HCT116 (cell line): Measurements from ENCODE around the gene ATP2C1. TPM values are rescaled to one million over a fixed set of nuclear protein-coding genes. Genes with fewer than 3 reads are reported as not detected.

Experiments
- ATAC-seq: fragments of 200-7000 bp; cut with Tn5 transposase; 2 replicates; pipeline ENCODE4 v1.9.1; 2020; ENCODE audit warnings: mild to moderate bottlenecking, moderate library complexity
- BruUV-seq: library from RNA; stranded (reverse); fragments of 400-500 nt; replicated peaks from 2 replicates; lab custom pipeline; 2021; lab: Mats Ljungman, UMichigan
- CTCF ChIA-PET: fragments of 300-600 bp; sonication (Branson Sonifier 250); formaldehyde crosslinking; loops from one replicate; lab custom pipeline; 2021; ENCODE audit warnings: antibody characterized with exemption; lab: Charles Lee
- POLR2A ChIA-PET: fragments of 300-600, 350-600 bp; sonication (Branson Sonifier 250); formaldehyde crosslinking; loops from one replicate; lab custom pipeline; 2021; ENCODE audit warnings: antibody characterized with exemption; lab: Charles Lee
- RAD21 ChIA-PET, 2 experiments: fragments of 300-600 bp; sonication (Branson Sonifier 250); formaldehyde crosslinking; loops; one replicate each; lab custom pipeline; 2023; ENCODE audit warnings: low total read pairs in 2 of 2; ENCODE audit not compliant: uncharacterized antibody in 2 of 2, unreplicated experiment in 2 of 2, low non-redundant PET in 1 of 2; lab: Charles Lee
- DNase-seq: peaks from one replicate; pipeline ENCODE4 v3.0.0-alpha.2; 2010; ENCODE audit warnings: low read depth, low spot score
- H2AFZ ChIP-seq: fragments of 200-600 bp; shearing (Covaris generic), sonication (generic); 2 replicates; pipeline ENCODE4 v1.6.1; 2017; ENCODE audit warnings: low read depth, mixed run types, mixed read lengths, antibody characterized with exemption, low read length; ENCODE audit not compliant: poor library complexity, severe bottlenecking
- H3K27ac ChIP-seq: 2 replicates; pipeline ENCODE4 v1.5.1; 2012; ENCODE audit warnings: low read depth, low read length
- H3K27me3 ChIP-seq: fragments of 200-600 bp; sonication (generic); 2 replicates; pipeline ENCODE4 v1.6.1; 2016; ENCODE audit warnings: mixed run types, low read length, mixed read lengths; ENCODE audit not compliant: insufficient read depth
- H3K36me3 ChIP-seq, 2 experiments: fragments of 200-500 bp in 1 of 2; fragments of 200-600 bp in 1 of 2; sonication (Bioruptor generic) in 1 of 2; sonication (generic) in 1 of 2; 2 replicates each; pipeline versions ENCODE4 v1.5.1 to v1.6.1; 2014 to 2016; ENCODE audit warnings: low read length in 2 of 2, inconsistent platforms in 1 of 2, mixed read lengths in 1 of 2, mixed run types in 1 of 2; ENCODE audit not compliant: insufficient read depth in 2 of 2, control insufficient read depth in 1 of 2
- H3K4me1 ChIP-seq, 2 experiments: fragments of 200-600 bp in 1 of 2; sonication (generic) in 1 of 2; 2 replicates each; pipeline versions ENCODE4 v1.5.1 to v1.6.1; 2012 to 2017; ENCODE audit warnings: low read length in 2 of 2, inconsistent platforms in 1 of 2, mild to moderate bottlenecking in 1 of 2, mixed read lengths in 1 of 2, mixed run types in 1 of 2, moderate library complexity in 1 of 2; ENCODE audit not compliant: insufficient read depth in 2 of 2, control insufficient read depth in 1 of 2
- H3K4me2 ChIP-seq: fragments of 200-600 bp; sonication (generic); 2 replicates; pipeline ENCODE4 v1.6.1; 2017; ENCODE audit warnings: mixed run types, low read length, mixed read lengths
- H3K4me3 ChIP-seq, 2 experiments: fragments of 200-600 bp in 1 of 2; sonication (generic) in 1 of 2; replicated peaks in 1 of 2; 2 replicates each; pipeline ENCODE4 v1.5.1; 2011 to 2016; ENCODE audit warnings: low read length in 2 of 2, control low read depth in 1 of 2, low read depth in 1 of 2, mild to moderate bottlenecking in 1 of 2, mixed read lengths in 1 of 2, mixed run types in 1 of 2
- H3K79me2 ChIP-seq: fragments of 200-600 bp; sonication (generic); 2 replicates; pipeline ENCODE4 v1.6.1; 2017; ENCODE audit warnings: mild to moderate bottlenecking, mixed run types, low read length, moderate library complexity, mixed read lengths; ENCODE audit not compliant: insufficient read depth
- H3K9ac ChIP-seq: fragments of 200-600 bp; sonication (generic); 2 replicates; pipeline ENCODE4 v1.6.1; 2016; ENCODE audit warnings: low read length, mixed read lengths
- H3K9me2 ChIP-seq: fragments of 200-600 bp; sonication (generic), shearing (Covaris generic); 2 replicates; pipeline ENCODE4 v1.6.1; 2017; ENCODE audit warnings: mixed run types, mild to moderate bottlenecking, moderate library complexity; ENCODE audit not compliant: insufficient read depth
- H3K9me3 ChIP-seq, 2 experiments: fragments of 200-500 bp in 1 of 2; fragments of 200-600 bp in 1 of 2; sonication (Bioruptor generic) in 1 of 2; sonication (generic) in 1 of 2; 2 replicates each; pipeline ENCODE4 v1.6.1; 2014 to 2017; ENCODE audit warnings: low read length in 2 of 2, mixed read lengths in 2 of 2, inconsistent platforms in 1 of 2, low read depth in 1 of 2, mild to moderate bottlenecking in 1 of 2, mixed run types in 1 of 2, moderate library complexity in 1 of 2; ENCODE audit not compliant: control insufficient read depth in 1 of 2, insufficient read depth in 1 of 2
- H4K20me1 ChIP-seq: fragments of 200-600 bp; sonication (generic), shearing (Covaris generic); 2 replicates; pipeline ENCODE4 v1.6.1; 2017; ENCODE audit warnings: mixed run types, mild to moderate bottlenecking, moderate library complexity; ENCODE audit not compliant: insufficient read depth
- ATF3 ChIP-seq: IDR thresholded peaks from 2 replicates; pipeline ENCODE4 v1.6.1; 2012
- CTCF ChIP-seq, 3 experiments: fragments of 200-600 bp in 1 of 3; sonication (generic) in 1 of 3; IDR thresholded peaks in 2 of 3; conservative IDR thresholded peaks in 1 of 3; 2 replicates each; pipeline ENCODE4 v1.5.1; 2012 to 2017; ENCODE audit warnings: low read depth in 2 of 3, low read length in 2 of 3, antibody characterized with exemption in 1 of 3, borderline replicate concordance in 1 of 3, control low read depth in 1 of 3, mild to moderate bottlenecking in 1 of 3, mixed read lengths in 1 of 3, mixed run types in 1 of 3, moderate library complexity in 1 of 3; ENCODE audit not compliant: insufficient read depth in 1 of 3
- EGR1 ChIP-seq: IDR thresholded peaks from 2 replicates; pipeline ENCODE4 v1.6.1; 2012; ENCODE audit warnings: low read depth
- EZH2phosphoT487 ChIP-seq: fragments of 200-600 bp; IDR thresholded peaks from 2 replicates; pipeline ENCODE4 v1.6.1; 2018; ENCODE audit warnings: antibody characterized with exemption, borderline replicate concordance
- FOSL1 ChIP-seq: IDR thresholded peaks from 2 replicates; pipeline ENCODE4 v1.6.1; 2012; ENCODE audit warnings: low read depth
- ZBTB33 ChIP-seq: IDR thresholded peaks from 2 replicates; pipeline ENCODE4 v1.6.1; 2011; ENCODE audit warnings: mild to moderate bottlenecking, low read length, moderate library complexity; ENCODE audit not compliant: insufficient replicate concordance; ENCODE audit errors: extremely low read depth
- intact Hi-C: fragments of 100-400 bp; cut with micrococcal nuclease; formaldehyde crosslinking; loops from 2 replicates; pipeline ENCODE4 v1.10.0; 2022
- total RNA-seq: library from RNA; stranded (reverse); gene quantifications from one replicate; pipeline ENCODE4 v1.2.1, GENCODE V29; 2021; ENCODE audit not compliant: unreplicated experiment

Gene ATP2C1
- total RNA-seq, 1 experiment from 2014 or later = 69.1 TPM

GRCh38 chr3:131047582-131047981 lies 153.7 kb downstream of the ATP2C1 start:
- Histone ChIP-seq H2AFZ (no peak overlapping the region), H3K9ac (no peak overlapping the region), H3K9me2 (no peaks in the 10 kb centered on the region), H3K27me3 (no peaks in the 10 kb centered on the region), H3K9me3 (no peaks in the 10 kb centered on the region), H3K4me3 (no peak overlapping the region; a peak in 1 of 4 replicates), H3K4me2 (no peak overlapping the region; the same call in 1 of the 2 replicates), H3K36me3 (no peaks in the 10 kb centered on the region), H3K27ac (no peak overlapping the region), H4K20me1 (no peaks in the 10 kb centered on the region), H3K79me2 (no peaks in the 10 kb centered on the region), H3K4me1 (no peaks in the 10 kb centered on the region)
- DNase-seq (no peak), ATAC-seq (peak; percentile 59)
- intact Hi-C loops = no loop called here
- no TSS peak for BruUV-seq
- no peak for TF ChIP-seq ATF3
- no peak for TF ChIP-seq EGR1
- TF ChIP-seq ZBTB33 = no peak
- no peak for TF ChIP-seq EZH2phosphoT487
- TF ChIP-seq CTCF (IDR thresholded peaks at IDR 0.05 in 2 of 3, conservative IDR thresholded peaks at IDR 0.05 in 1 of 3; ENCODE audit: borderline replicate concordance in 1 of 3, insufficient read depth in 1 of 3, low read depth in 2 of 3, low read length in 2 of 3) = peak in 1 of 3 experiments; percentile 47; a peak in 2 of 6 replicates
- TF ChIP-seq FOSL1 = no peak
- ChIA-PET CTCF (interaction anchor here (0.8 kb wide), 1 partner anchor 982 kb away, joined by 3 read pairs; no protein-coding TSS in a partner anchor), POLR2A (no interaction called here), RAD21 (no interaction called here)
